ENCODE measurements around the gene PKD1L1. TPM values are rescaled to one million over a fixed set of nuclear protein-coding genes. Genes with fewer than 3 reads are reported as not detected.

Gene PKD1L1
- total RNA-seq, 1 experiment from 2014 or later: not detected

DNA sequence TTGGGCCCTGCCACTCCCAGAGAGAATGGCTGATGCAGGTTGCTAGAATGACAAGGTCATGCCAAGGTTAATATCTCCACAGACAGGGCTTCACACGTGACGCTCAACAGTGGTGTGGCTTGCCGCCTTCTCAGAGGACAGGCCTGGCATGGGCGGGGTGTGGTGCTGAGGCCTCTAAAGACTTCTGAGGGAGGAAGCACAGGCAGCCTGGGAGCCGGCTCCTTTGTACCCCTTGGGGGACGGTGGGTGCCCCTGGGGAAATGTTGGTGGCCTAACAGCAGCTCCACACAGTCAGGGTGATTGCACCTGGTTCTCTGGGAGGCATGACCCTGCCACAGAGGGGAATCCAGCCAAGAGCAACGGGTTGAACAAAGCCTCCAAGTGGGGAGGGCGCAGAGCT is 115.1 kb downstream of the PKD1L1 start:
- DNase-seq (ENCODE audit: unreplicated experiment): no peak
- no TSS peak for BruUV-seq (replicated peaks)
- no peaks in the 10 kb centered on the region for H3K4me1 Mint-ChIP-seq (ENCODE audit: insufficient read depth, unreplicated experiment)
- no peak for TF ChIP-seq CTCF (IDR thresholded peaks at IDR 0.05; ENCODE audit: unreplicated experiment)
- no peaks in the 10 kb centered on the region for H3K9me3 Mint-ChIP-seq (ENCODE audit: unreplicated experiment)
- CTCF ChIA-PET: interaction anchor here (0.6 to 1.0 kb wide), 5 partner anchors 10 to 567 kb away, joined by 3 to 4 read pairs (median 3); no protein-coding TSS in a partner anchor
- no peak overlapping the region for H3K4me3 Mint-ChIP-seq (ENCODE audit: unreplicated experiment)
- H3K27ac Mint-ChIP-seq (ENCODE audit: low read depth, unreplicated experiment): no peak overlapping the region
- no peaks in the 10 kb centered on the region for H3K36me3 Mint-ChIP-seq (ENCODE audit: insufficient read depth, unreplicated experiment)
- POLR2A ChIA-PET: no interaction called here
- H3K27me3 Mint-ChIP-seq (ENCODE audit: insufficient read depth, unreplicated experiment): no peaks in the 10 kb centered on the region
- intact Hi-C loops (cut with micrococcal nuclease): no loop called here

DNA sequence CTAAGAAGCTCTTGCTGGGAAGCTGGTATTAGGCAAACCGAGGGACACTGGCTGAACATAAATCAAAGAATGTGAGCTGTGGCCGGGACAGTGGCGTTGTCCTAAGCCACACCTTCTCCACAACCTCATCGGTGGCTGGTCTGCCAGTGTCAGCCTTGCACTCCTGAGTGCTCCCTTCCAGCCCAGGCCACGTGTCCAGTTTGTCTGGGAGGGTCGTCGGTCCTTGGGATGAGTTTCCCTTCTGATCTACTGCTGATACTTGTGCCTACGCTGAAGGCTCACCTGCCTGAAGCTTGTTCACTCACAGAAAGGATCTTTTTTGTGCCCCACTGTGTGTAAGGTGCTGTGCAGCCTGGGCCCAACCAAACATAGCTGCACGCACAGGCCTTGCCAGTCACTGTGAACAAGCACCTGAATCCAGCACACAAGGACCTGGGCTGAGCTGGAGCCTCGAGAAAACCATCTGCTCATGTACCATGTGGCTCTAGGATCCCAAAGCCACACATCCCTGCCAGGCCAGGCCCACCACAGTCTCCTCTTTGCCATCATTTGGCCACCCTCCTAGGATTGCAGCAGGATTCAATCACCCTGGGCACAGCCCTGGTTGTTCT is 116.1 kb downstream of the PKD1L1 start:
- DNase-seq (ENCODE audit: unreplicated experiment): no peak
- Mint-ChIP-seq H3K4me1 (ENCODE audit: insufficient read depth, unreplicated experiment) (no peaks in the 10 kb centered on the region), H3K4me3 (ENCODE audit: unreplicated experiment) (no peak overlapping the region), H3K36me3 (ENCODE audit: insufficient read depth, unreplicated experiment) (no peaks in the 10 kb centered on the region), H3K27me3 (ENCODE audit: insufficient read depth, unreplicated experiment) (no peaks in the 10 kb centered on the region), H3K27ac (ENCODE audit: low read depth, unreplicated experiment) (no peak overlapping the region), H3K9me3 (ENCODE audit: unreplicated experiment) (no peaks in the 10 kb centered on the region)
- CTCF ChIA-PET: interaction anchor here (0.6 to 1.2 kb wide), 5 partner anchors 11 to 567 kb away, joined by 3 to 4 read pairs (median 4); no protein-coding TSS in a partner anchor
- no TSS peak for BruUV-seq (replicated peaks)
- POLR2A ChIA-PET: interaction anchor here (0.8 kb wide), 1 partner anchor 256 kb away, joined by 5 read pairs; the partner anchor contains the start of gene UPP1
- intact Hi-C loops (cut with micrococcal nuclease): no loop called here
- TF ChIP-seq CTCF (IDR thresholded peaks at IDR 0.05; ENCODE audit: unreplicated experiment): no peak

- H3K4me3 Mint-ChIP-seq (ENCODE audit: unreplicated experiment): no peak overlapping the region
- no peaks in the 10 kb centered on the region for H3K9me3 Mint-ChIP-seq (ENCODE audit: unreplicated experiment)
- no peak for TF ChIP-seq CTCF (IDR thresholded peaks at IDR 0.05; ENCODE audit: unreplicated experiment)
- H3K27ac Mint-ChIP-seq (ENCODE audit: low read depth, unreplicated experiment): no peak overlapping the region
- H3K36me3 Mint-ChIP-seq (ENCODE audit: insufficient read depth, unreplicated experiment): no peaks in the 10 kb centered on the region
- H3K27me3 Mint-ChIP-seq (ENCODE audit: insufficient read depth, unreplicated experiment): no peaks in the 10 kb centered on the region
- no TSS peak for BruUV-seq (replicated peaks)
- intact Hi-C loops (cut with micrococcal nuclease): no loop called here
- ChIA-PET CTCF (interaction anchor here (1.0 to 2.1 kb wide), 2 partner anchors 11 to 563 kb away, joined by 3 to 7 read pairs; no protein-coding TSS in a partner anchor), POLR2A (no interaction called here)
- H3K4me1 Mint-ChIP-seq (ENCODE audit: insufficient read depth, unreplicated experiment): no peaks in the 10 kb centered on the region
- DNase-seq (ENCODE audit: unreplicated experiment): no peak
Measured at GRCh38 chr7:47830015-47830414, 118.3 kb downstream of the PKD1L1 start.

DNA sequence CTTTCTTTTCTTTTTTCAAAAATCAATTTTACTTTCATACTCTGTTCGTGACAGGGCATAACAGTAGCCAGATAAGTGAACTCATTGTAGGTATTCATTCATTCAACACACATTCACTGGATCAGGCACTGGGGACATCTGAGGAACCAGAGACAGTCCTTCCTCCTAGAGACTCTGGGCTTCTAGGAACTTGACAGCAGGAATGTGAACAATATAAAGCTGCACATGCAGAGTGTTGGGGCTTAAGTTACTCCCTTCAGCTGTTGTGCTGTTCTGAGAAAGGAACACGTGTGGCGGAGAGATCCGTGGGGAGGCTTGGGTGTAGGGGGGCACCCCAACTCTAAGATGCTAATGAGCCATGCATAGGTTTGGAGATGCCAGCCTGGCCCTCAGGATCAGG is 120.4 kb downstream of the PKD1L1 start:
- ChIA-PET POLR2A (no interaction called here), CTCF (interaction anchor here (0.5 to 1.7 kb wide), 3 partner anchors 9 to 375 kb away, joined by 3 to 10 read pairs (median 3); no protein-coding TSS in a partner anchor)
- H3K4me3 Mint-ChIP-seq (ENCODE audit: unreplicated experiment): no peak overlapping the region
- no peaks in the 10 kb centered on the region for H3K27me3 Mint-ChIP-seq (ENCODE audit: insufficient read depth, unreplicated experiment)
- H3K4me1 Mint-ChIP-seq (ENCODE audit: insufficient read depth, unreplicated experiment): no peaks in the 10 kb centered on the region
- H3K27ac Mint-ChIP-seq (ENCODE audit: low read depth, unreplicated experiment): no peak overlapping the region
- no peak for TF ChIP-seq CTCF (IDR thresholded peaks at IDR 0.05; ENCODE audit: unreplicated experiment)
- DNase-seq (ENCODE audit: unreplicated experiment): no peak
- H3K36me3 Mint-ChIP-seq (ENCODE audit: insufficient read depth, unreplicated experiment): no peaks in the 10 kb centered on the region
- intact Hi-C loops (cut with micrococcal nuclease): no loop called here
- no TSS peak for BruUV-seq (replicated peaks)
- no peaks in the 10 kb centered on the region for H3K9me3 Mint-ChIP-seq (ENCODE audit: unreplicated experiment)

All from MCF 10A (cell line).